K562 (cell line): ENCODE results near the gene CTF1. TPM values are rescaled to one million over a fixed set of nuclear protein-coding genes. Genes with fewer than 3 reads are reported as not detected.

Experiments
- ARID3B ChIP-seq: fragments of 250-450 bp; sonication (Bioruptor Pico); IDR thresholded peaks from 2 replicates; pipeline ENCODE4 v1.4.0; 2020; ENCODE audit warnings: borderline replicate concordance
- ERF ChIP-seq: fragments of 450-650 bp; formaldehyde crosslinking; IDR thresholded peaks from 2 replicates; pipeline ENCODE4 v1.4.0; 2020; ENCODE audit warnings: mild to moderate bottlenecking, mixed read lengths
- MAZ ChIP-seq, 2 experiments: fragments of 450-650 bp in 1 of 2; sonication (generic) in 1 of 2; formaldehyde crosslinking; IDR thresholded peaks in 1 of 2; conservative IDR thresholded peaks in 1 of 2; 2 replicates each; pipeline versions ENCODE4 v1.4.0 to v1.5.0; 2020; ENCODE audit warnings: mild to moderate bottlenecking in 1 of 2, missing genetic modification reagents in 1 of 2
- MBD1 ChIP-seq: fragments of 250-450 bp; sonication (Bioruptor Pico); IDR thresholded peaks from 2 replicates; pipeline ENCODE4 v1.8.0; 2022; ENCODE audit warnings: inconsistent platforms
- MCM7 ChIP-seq, 2 experiments: fragments of 450-650 bp; IDR thresholded peaks; 2 replicates each; pipeline ENCODE4 v1.6.1; 2016 to 2018
- NR4A1 ChIP-seq, 2 experiments: fragments of 250-450 bp in 1 of 2; fragments of 450-650 bp in 1 of 2; sonication (Bioruptor Pico) in 1 of 2; IDR thresholded peaks; 2 replicates each; pipeline versions ENCODE4 v1.4.0 to v1.6.1; 2016 to 2020; ENCODE audit warnings: mild to moderate bottlenecking in 2 of 2, missing compliant biosample characterization in 1 of 2, missing genetic modification characterization in 1 of 2, moderate library complexity in 1 of 2
- PRPF4 ChIP-seq: fragments of 200-400 bp; formaldehyde crosslinking; IDR thresholded peaks from one replicate; pipeline ENCODE4 v1.6.1; 2017; ENCODE audit warnings: low read length, low read depth, mild to moderate bottlenecking; ENCODE audit not compliant: insufficient read depth, poor library complexity, severe bottlenecking
- RNF219 ChIP-seq: fragments of 250-450 bp; sonication (Bioruptor Pico); IDR thresholded peaks from 2 replicates; pipeline ENCODE4 v1.5.0; 2022; ENCODE audit warnings: mild to moderate bottlenecking
- SMC3 ChIP-seq: conservative IDR thresholded peaks from 2 replicates; pipeline ENCODE4 v1.6.1; 2011; ENCODE audit warnings: low read depth, low read length, improper control_type of control experiment; ENCODE audit not compliant: insufficient read depth
- TCF15 ChIP-seq: fragments of 250-450 bp; sonication (Bioruptor Pico); IDR thresholded peaks from 2 replicates; pipeline ENCODE4 v1.8.0; 2022; ENCODE audit warnings: moderate library complexity, mild to moderate bottlenecking, inconsistent platforms
- TFAP4 ChIP-seq: sonication (generic); formaldehyde crosslinking; IDR thresholded peaks from 2 replicates; pipeline ENCODE4 v1.8.0; 2022; ENCODE audit warnings: missing genetic modification reagents, mild to moderate bottlenecking, moderate library complexity, borderline replicate concordance
- ZBTB49 ChIP-seq: sonication (generic); formaldehyde crosslinking; IDR thresholded peaks from 2 replicates; pipeline ENCODE4 v1.8.0; 2022; ENCODE audit warnings: missing genetic modification reagents, mild to moderate bottlenecking, borderline replicate concordance
- ZNF282 ChIP-seq: sonication (generic); formaldehyde crosslinking; IDR thresholded peaks from 2 replicates; pipeline ENCODE4 v1.8.1; 2023; ENCODE audit warnings: missing genetic modification reagents
- ZNF655 ChIP-seq: fragments of 250-450 bp; sonication (Bioruptor Pico); IDR thresholded peaks from 2 replicates; pipeline ENCODE4 v1.5.0; 2021
- polyA plus RNA-seq, 8 experiments: library from polyadenylated mRNA; depleted of rRNA in 4 of 8; stranded (reverse) in 5 of 8; unstranded in 3 of 8; fragments of >200 nt; fragmentation: Nextera tagmentation in 2 of 8; fragmentation: Illumina TruSeq in 1 of 8; extraction: Ambion mirVana in 2 of 8; extraction: Trizol in 1 of 8; gene quantifications; 2 replicates each; pipeline versions ENCODE4 v1.2.1 to v1.2.3, GENCODE V29; 2011 to 2014; ENCODE audit warnings: inconsistent platforms in 1 of 8, missing spikeins in 1 of 8
- total RNA-seq, 7 experiments: library from RNA; depleted of rRNA in 6 of 7; stranded (reverse); fragments of >200 nt in 6 of 7; fragmentation: Illumina TruSeq in 2 of 7; extraction: Trizol in 2 of 7; gene quantifications; 2 replicates each; pipeline versions ENCODE4 v1.2.1 to v1.2.3, GENCODE V29; 2011 to 2021; ENCODE audit warnings: low replicate concordance in 1 of 7

The CTF1 gene
- total and polyA plus RNA-seq, 9 of the 15 experiments (the other 6 are each of a cell fraction or from before 2014, with no cell fraction given), result 0.24 to 2.5 (median 0.44) TPM

- TF ChIP-seq ZNF655 (CRISPR knock-in tag) (0 out of 2 replicates have a peak, but pooled peaks have one; percentile 24), PRPF4 (no peak), ZBTB49 (CRISPR knock-in tag) (no peak), MAZ (CRISPR knock-in tag; conservative IDR thresholded peaks at IDR 0.05 in 1 of 2, IDR thresholded peaks at IDR 0.05 in 1 of 2) (peak in 1 of 2 experiments; percentile 98; a peak in 3 of 4 replicates), MBD1 (CRISPR knock-in tag) (no peak), ERF (CRISPR knock-in tag) (0 out of 2 replicates have a peak, but pooled peaks have one; percentile 48), ARID3B (CRISPR knock-in tag) (no peak), MCM7 (IDR thresholded peaks at IDR 0.05) (no peak), SMC3 (no peak), TFAP4 (CRISPR knock-in tag) (peak; percentile 47; the same call in 1 of the 2 replicates), RNF219 (CRISPR knock-in tag) (no peak), TCF15 (CRISPR knock-in tag) (peak; percentile 28; the same call in 1 of the 2 replicates), ZNF282 (CRISPR knock-in tag) (no peak), NR4A1 (CRISPR knock-in tag; IDR thresholded peaks at IDR 0.05) (no peak), NR4A1 (tag; IDR thresholded peaks at IDR 0.05) (peak; percentile 92)
Measured at GRCh38 chr16:30922960-30923535, 26.6 kb downstream of the CTF1 start (continued).
